Mesendoderm (in vitro differentiated cells): ENCODE data around the gene MSRB1.

Experiments used
- DNase-seq: peaks from one replicate; pipeline ENCODE4 v3.0.0; 2013
- H2AK5ac ChIP-seq: 2 replicates; pipeline ENCODE4 v1.6.1; 2013; ENCODE audit warnings: low read length, inconsistent platforms
- H2BK120ac ChIP-seq: 2 replicates; pipeline ENCODE4 v1.6.1; 2013; ENCODE audit warnings: low read depth, mild to moderate bottlenecking, low read length, moderate library complexity, mixed read lengths
- H2BK15ac ChIP-seq: replicated peaks from 2 replicates; pipeline ENCODE4 v1.6.1; 2013; ENCODE audit warnings: low read depth, mild to moderate bottlenecking, moderate library complexity
- H2BK5ac ChIP-seq: 2 replicates; pipeline ENCODE4 v1.6.1; 2013; ENCODE audit warnings: low read length, inconsistent platforms
- H3K18ac ChIP-seq: 2 replicates; pipeline ENCODE4 v1.6.1; 2013; ENCODE audit warnings: mild to moderate bottlenecking, low read length, mixed read lengths
- H3K23ac ChIP-seq: one replicate; pipeline ENCODE4 v1.6.1; 2013; ENCODE audit warnings: low read length
- H3K27ac ChIP-seq: 2 replicates; pipeline ENCODE4 v1.5.1; 2013; ENCODE audit warnings: low read depth, mild to moderate bottlenecking, inconsistent platforms, low read length, moderate library complexity
- H3K27me3 ChIP-seq: 2 replicates; pipeline ENCODE4 v1.6.1; 2013; ENCODE audit warnings: low read length, control low read depth, mild to moderate bottlenecking, inconsistent platforms; ENCODE audit not compliant: insufficient read depth, poor library complexity
- H3K36me3 ChIP-seq: 2 replicates; pipeline ENCODE4 v1.6.1; 2013; ENCODE audit warnings: low read length, inconsistent platforms; ENCODE audit not compliant: control insufficient read depth, insufficient read depth
- H3K4ac ChIP-seq: one replicate; pipeline ENCODE4 v1.6.1; 2013; ENCODE audit warnings: low read depth, mild to moderate bottlenecking, low read length, moderate library complexity
- H3K4me1 ChIP-seq: 2 replicates; pipeline ENCODE4 v1.6.1; 2013; ENCODE audit warnings: low read depth, low read length, inconsistent platforms; ENCODE audit not compliant: control insufficient read depth
- H3K4me2 ChIP-seq: 2 replicates; pipeline ENCODE4 v1.6.1; 2013; ENCODE audit warnings: low read length
- H3K4me3 ChIP-seq: 2 replicates; pipeline ENCODE4 v1.5.1; 2013; ENCODE audit warnings: mild to moderate bottlenecking, low read length
- H3K56ac ChIP-seq: one replicate; pipeline ENCODE4 v1.6.1; 2013; ENCODE audit warnings: low read length
- H3K79me1 ChIP-seq: 2 replicates; pipeline ENCODE4 v1.6.1; 2013; ENCODE audit warnings: low read length, inconsistent platforms
- H3K79me2 ChIP-seq: 2 replicates; pipeline ENCODE4 v1.6.1; 2013; ENCODE audit warnings: mild to moderate bottlenecking, low read length; ENCODE audit not compliant: control insufficient read depth, insufficient read depth
- H3K9ac ChIP-seq: 2 replicates; pipeline ENCODE4 v1.6.1; 2013; ENCODE audit warnings: low read length, inconsistent platforms
- H4K5ac ChIP-seq: one replicate; pipeline ENCODE4 v1.6.1; 2013; ENCODE audit warnings: low read length
- H4K8ac ChIP-seq: one replicate; pipeline ENCODE4 v1.6.1; 2013; ENCODE audit warnings: low read depth, mild to moderate bottlenecking, control low read depth, low read length, moderate library complexity
- WGBS: extraction: QIAGEN DNeasy Blood & Tissue Kit; methylation state at CpG from one replicate; pipeline ENCODE4 v1.1.7; 2013; ENCODE audit warnings: low lambda C conversion rate, missing lambda C conversion rate; ENCODE audit not compliant: insufficient coverage; ENCODE audit errors: extremely low coverage; 5-methylcytosine and 5-hydroxymethylcytosine counted together

The MSRB1 gene

DNA sequence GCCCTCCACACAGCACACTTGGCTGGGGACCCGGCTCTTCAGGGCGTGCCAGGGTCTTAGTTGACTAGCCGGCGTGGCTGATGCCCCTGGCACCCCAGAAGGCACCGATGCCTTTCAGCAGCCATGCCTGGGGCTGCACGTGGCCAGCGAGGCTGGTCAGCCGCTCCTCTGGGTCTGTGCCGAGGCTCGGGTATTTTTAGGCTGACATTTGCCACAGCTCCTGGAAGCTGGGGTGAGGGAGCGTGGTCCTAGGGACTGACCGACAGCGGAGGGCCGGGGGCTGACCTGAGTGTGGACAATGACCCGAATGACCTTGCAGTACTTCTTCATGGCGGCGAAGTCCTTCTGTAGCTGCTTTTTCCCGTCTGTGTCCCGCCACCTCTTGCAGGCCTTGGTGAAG, 7.6 kb upstream of the MSRB1 start:
- Histone ChIP-seq H3K4me3 (no peak overlapping the region), H4K8ac (no peak overlapping the region)
- no peak for DNase-seq

DNA sequence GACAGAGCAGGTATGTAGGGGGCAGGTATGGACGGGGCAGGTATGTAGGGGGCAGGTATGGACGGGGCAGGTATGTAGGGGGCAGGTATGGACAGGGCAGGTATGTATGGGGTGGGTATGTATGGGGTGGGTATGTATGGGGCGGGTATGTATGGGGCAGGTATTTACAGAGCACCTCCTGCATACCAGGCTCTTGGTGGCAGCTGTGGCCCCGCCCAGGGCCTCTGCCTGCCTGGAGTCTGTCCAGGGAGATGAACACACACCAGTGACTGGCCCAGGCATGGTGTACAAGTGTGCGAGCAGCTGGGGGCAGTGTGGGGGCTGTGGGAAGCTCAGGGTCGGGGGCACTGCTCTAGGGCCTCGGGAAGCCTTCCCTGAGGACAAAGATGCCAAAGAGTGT, 7.0 kb upstream of the MSRB1 start:
- Histone ChIP-seq H2BK120ac (no peak overlapping the region), H3K79me2 (no peaks in the 10 kb centered on the region), H2BK5ac (no peak overlapping the region), H4K5ac (no peak overlapping the region), H3K27me3 (no peaks in the 10 kb centered on the region), H3K27ac (no peak overlapping the region), H3K4me3 (no peak overlapping the region), H3K4ac (no peak overlapping the region), H3K23ac (no peak overlapping the region), H3K4me1 (no peaks in the 10 kb centered on the region), H3K79me1 (no peaks in the 10 kb centered on the region), H3K9ac (no peak overlapping the region), H2AK5ac (no peak overlapping the region), H3K4me2 (no peak overlapping the region), H2BK15ac (no peak overlapping the region), H4K8ac (no peak overlapping the region), H3K56ac (no peak overlapping the region), H3K18ac (no peak overlapping the region), H3K36me3 (no peaks in the 10 kb centered on the region)
- no CpG with 5 or more reads among the region's 7 CpGs for WGBS
- no peak for DNase-seq

More for the DNA sequence above, 7.6 kb upstream of the MSRB1 start:
- Histone ChIP-seq H3K79me1 (no peaks in the 10 kb centered on the region), H2BK15ac (no peak overlapping the region), H3K4ac (no peak overlapping the region), H3K9ac (no peak overlapping the region), H3K27me3 (no peaks in the 10 kb centered on the region), H2BK5ac (no peak overlapping the region), H3K4me2 (no peak overlapping the region), H3K36me3 (no peaks in the 10 kb centered on the region), H3K27ac (no peak overlapping the region), H3K4me1 (no peaks in the 10 kb centered on the region), H2AK5ac (no peak overlapping the region), H4K5ac (no peak overlapping the region), H3K79me2 (no peaks in the 10 kb centered on the region), H3K23ac (no peak overlapping the region), H3K56ac (no peak overlapping the region), H2BK120ac (no peak overlapping the region), H3K18ac (no peak overlapping the region)
- WGBS = no CpG with 5 or more reads among the region's 19 CpGs

DNA sequence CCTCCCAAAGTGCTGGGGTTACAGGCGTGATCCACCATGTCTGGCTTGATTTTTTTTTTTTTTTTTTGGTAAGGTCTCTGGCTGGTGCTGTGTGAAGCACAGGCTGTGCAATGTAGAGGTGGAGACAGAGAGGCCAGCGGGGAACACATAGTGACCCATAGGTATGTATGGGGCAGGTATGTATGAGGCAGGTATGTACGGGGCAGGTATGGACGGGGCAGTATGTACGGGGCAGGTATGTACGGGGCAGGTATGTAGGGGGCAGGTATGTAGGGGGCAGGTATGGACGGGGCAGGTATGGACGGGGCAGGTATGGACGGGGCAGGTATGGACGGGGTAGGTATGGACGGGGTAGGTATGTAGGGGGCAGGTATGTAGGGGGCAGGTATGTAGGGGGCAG, 6.5 kb upstream of the MSRB1 start:
- Histone ChIP-seq H3K79me1 (no peaks in the 10 kb centered on the region), H3K4ac (no peak overlapping the region), H3K36me3 (no peaks in the 10 kb centered on the region), H2AK5ac (no peak overlapping the region), H3K27me3 (no peaks in the 10 kb centered on the region), H3K18ac (no peak overlapping the region), H3K23ac (no peak overlapping the region), H3K9ac (no peak overlapping the region), H3K4me1 (no peaks in the 10 kb centered on the region), H2BK120ac (no peak overlapping the region), H3K4me2 (no peak overlapping the region), H3K56ac (no peak overlapping the region), H3K27ac (no peak overlapping the region), H3K4me3 (no peak overlapping the region), H3K79me2 (no peaks in the 10 kb centered on the region), H2BK5ac (no peak overlapping the region), H2BK15ac (no peak overlapping the region), H4K5ac (no peak overlapping the region), H4K8ac (no peak overlapping the region)
- no CpG with 5 or more reads among the region's 11 CpGs for WGBS
- DNase-seq = no peak

DNA sequence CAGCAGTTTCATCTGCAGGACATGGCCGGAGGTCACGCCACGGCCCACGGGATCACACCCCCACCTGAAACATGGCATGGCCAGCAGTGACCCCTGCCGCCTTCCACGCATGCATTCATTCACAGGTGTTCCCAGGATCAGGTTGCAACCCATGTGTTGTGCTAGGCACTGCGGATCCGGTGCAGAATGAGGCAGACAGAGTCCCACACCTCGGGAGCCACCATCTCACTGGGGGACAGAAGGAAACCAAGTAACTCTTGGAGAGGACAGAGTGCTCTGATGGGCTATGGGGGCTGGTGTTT, 4.3 kb upstream of the MSRB1 start:
- H3K79me1 ChIP-seq = no peaks in the 10 kb centered on the region
- H3K4me1 ChIP-seq = no peaks in the 10 kb centered on the region
- H3K4ac ChIP-seq = no peak overlapping the region
- DNase-seq = no peak
- no peaks in the 10 kb centered on the region for H3K27me3 ChIP-seq
- no peak overlapping the region for H4K8ac ChIP-seq
- no peak overlapping the region for H2BK120ac ChIP-seq
- H2BK5ac ChIP-seq = no peak overlapping the region
- WGBS = no CpG with 5 or more reads among the region's 9 CpGs
- no peak overlapping the region for H3K4me2 ChIP-seq
- no peak overlapping the region for H3K4me3 ChIP-seq
- H3K36me3 ChIP-seq = no peaks in the 10 kb centered on the region
- no peak overlapping the region for H3K56ac ChIP-seq
- no peak overlapping the region for H3K9ac ChIP-seq
- no peak overlapping the region for H4K5ac ChIP-seq
- H3K27ac ChIP-seq = no peak overlapping the region
- no peak overlapping the region for H2AK5ac ChIP-seq
- no peak overlapping the region for H3K18ac ChIP-seq
- H3K79me2 ChIP-seq = no peaks in the 10 kb centered on the region
- no peak overlapping the region for H2BK15ac ChIP-seq
- no peak overlapping the region for H3K23ac ChIP-seq

DNA sequence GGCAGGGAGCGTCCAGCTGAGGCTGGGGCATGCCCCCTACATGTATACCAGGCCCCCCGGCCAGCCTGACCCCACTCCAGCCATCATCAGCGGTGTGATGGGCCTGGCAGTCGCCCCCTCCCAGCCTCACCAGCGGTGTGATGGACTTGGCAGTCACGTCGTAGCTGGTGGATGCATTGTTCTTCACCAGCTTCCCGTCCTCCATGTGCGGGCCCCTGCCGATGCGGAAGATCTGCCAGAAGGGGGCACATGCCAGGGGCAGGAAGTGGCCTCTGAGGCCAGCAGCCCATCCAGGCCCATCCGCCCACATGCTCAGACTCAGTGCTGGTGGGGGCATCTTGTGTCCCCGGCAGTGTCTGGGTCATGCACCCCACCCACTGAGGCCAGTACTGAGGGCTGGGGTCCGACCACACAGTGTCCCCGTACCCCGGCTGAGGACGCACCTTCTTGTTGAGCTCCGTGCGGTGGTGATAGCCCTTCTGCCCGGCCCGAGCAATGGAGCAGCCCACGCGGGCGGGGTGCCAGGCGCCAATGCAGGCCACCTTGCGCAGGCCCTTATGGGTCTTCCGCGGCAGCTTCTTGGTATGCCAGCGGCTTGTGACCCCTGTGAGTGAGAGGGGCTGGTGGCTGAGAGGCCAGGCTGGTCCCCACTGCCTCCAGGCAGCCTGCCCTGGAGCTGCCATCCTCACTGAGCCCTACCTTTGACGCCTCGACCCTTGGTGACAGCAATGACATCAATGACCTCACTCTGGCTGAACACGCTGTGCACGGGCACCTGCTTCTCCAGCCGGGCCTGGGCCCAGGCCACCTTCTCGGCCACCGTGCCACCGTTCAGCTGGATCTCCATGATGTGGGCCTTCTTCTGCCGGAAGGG, 3.7 kb upstream of the MSRB1 start:
- H2BK120ac ChIP-seq = no peak overlapping the region
- H3K27me3 ChIP-seq = no peaks in the 10 kb centered on the region
- no peak for DNase-seq
- no peak overlapping the region for H2BK15ac ChIP-seq
- no peaks in the 10 kb centered on the region for H3K4me1 ChIP-seq
- H3K9ac ChIP-seq = no peak overlapping the region
- no peaks in the 10 kb centered on the region for H3K79me2 ChIP-seq
- H3K4me3 ChIP-seq = no peak overlapping the region
- H3K4me2 ChIP-seq = no peak overlapping the region
- no peak overlapping the region for H4K8ac ChIP-seq
- H3K18ac ChIP-seq = no peak overlapping the region
- H3K4ac ChIP-seq = no peak overlapping the region
- H2AK5ac ChIP-seq = no peak overlapping the region
- H2BK5ac ChIP-seq = no peak overlapping the region
- no peak overlapping the region for H3K27ac ChIP-seq
- no peak overlapping the region for H4K5ac ChIP-seq
- no peak overlapping the region for H3K23ac ChIP-seq
- no CpG with 5 or more reads among the region's 38 CpGs for WGBS
- no peaks in the 10 kb centered on the region for H3K36me3 ChIP-seq
- no peaks in the 10 kb centered on the region for H3K79me1 ChIP-seq
- no peak overlapping the region for H3K56ac ChIP-seq
